HepG2 (cell line): Measurements from ENCODE around the gene PPFIA4. TPM values are rescaled to one million over a fixed set of nuclear protein-coding genes. Genes with fewer than 3 reads are reported as not detected.
A peak's percentile ranks its signal among the peaks of the same experiment; 100 is the strongest.

Experiments used
- ATAC-seq: fragments of 200-7000 bp; cut with Tn5 transposase; 3 replicates; pipeline ENCODE4 v1.9.1; 2020; ENCODE audit warnings: mild to moderate bottlenecking, moderate library complexity
- BruUV-seq: library from RNA; stranded (reverse); fragments of 400-500 nt; replicated peaks from 2 replicates; lab custom pipeline; 2021; lab: Mats Ljungman, UMichigan
- CTCF ChIA-PET: fragments of 300-600 bp; formaldehyde crosslinking; extraction: SDS; loops from one replicate; lab custom pipeline; 2021; ENCODE audit warnings: low total read pairs, inconsistent platforms, low intra/inter-chr PET ratio; lab: Yijun Ruan, JAX
- POLR2A ChIA-PET: fragments of 350-600 bp; sonication (Branson Sonifier 250); formaldehyde crosslinking; loops from one replicate; lab custom pipeline; 2020; ENCODE audit warnings: antibody characterized with exemption, inconsistent platforms; lab: Yijun Ruan, JAX
- DNase-seq: peaks from one replicate; pipeline ENCODE4 v3.0.0-alpha.2; 2015; ENCODE audit warnings: low spot score
- FAIRE-seq: peaks from 3 replicates; lab custom pipeline; 2011; peaks lifted over from hg19 to GRCh38; lab: Jason Lieb, UNC
- H2AFZ ChIP-seq: one replicate; pipeline ENCODE4 v1.6.1; 2011; ENCODE audit warnings: low read length, inconsistent platforms
- H3K27ac ChIP-seq: fragments of 300-600 bp; 3 replicates; pipeline ENCODE4 v1.8.0; 2011; ENCODE audit warnings: mixed run types, mild to moderate bottlenecking, mixed read lengths, low read length, inconsistent platforms; ENCODE audit not compliant: insufficient read depth; ENCODE audit errors: extremely low read length
- H3K27me3 ChIP-seq, 2 experiments: fragments of 200-600 bp in 1 of 2; 2 replicates in 1 of 2; 3 replicates in 1 of 2; pipeline versions ENCODE4 v1.6.0 to v1.8.0; 2011; ENCODE audit warnings: low read length in 2 of 2, mild to moderate bottlenecking in 2 of 2, moderate library complexity in 2 of 2, inconsistent platforms in 1 of 2; ENCODE audit not compliant: insufficient read depth in 2 of 2, control insufficient read depth in 1 of 2
- H3K36me3 ChIP-seq, 2 experiments: fragments of 200-600 bp in 1 of 2; replicated peaks in 1 of 2; 2 replicates in 1 of 2; 3 replicates in 1 of 2; pipeline versions ENCODE4 v1.5.1 to v1.8.0; 2011; ENCODE audit warnings: low read length in 2 of 2, inconsistent platforms in 1 of 2; ENCODE audit not compliant: insufficient read depth in 2 of 2, control insufficient read depth in 1 of 2
- H3K4me1 ChIP-seq: 2 replicates; pipeline ENCODE4 v1.5.1; 2012; ENCODE audit warnings: low read length, inconsistent platforms; ENCODE audit not compliant: insufficient read depth
- H3K4me2 ChIP-seq: 2 replicates; pipeline ENCODE4 v1.6.0; 2011; ENCODE audit warnings: low read depth, low read length, inconsistent platforms
- H3K4me3 ChIP-seq, 3 experiments: fragments of 200-600 bp in 1 of 3; sonication (generic), shearing (Covaris generic) in 1 of 3; replicated peaks in 1 of 3; 2 replicates each; pipeline ENCODE4 v1.5.1; 2011 to 2016; ENCODE audit warnings: low read length in 3 of 3, inconsistent platforms in 2 of 3, low read depth in 2 of 3, mild to moderate bottlenecking in 2 of 3, control low read depth in 1 of 3, mixed read lengths in 1 of 3; ENCODE audit not compliant: insufficient read depth in 1 of 3
- H3K79me2 ChIP-seq: one replicate; pipeline ENCODE4 v1.6.1; 2011; ENCODE audit warnings: low read length, inconsistent platforms; ENCODE audit not compliant: insufficient read depth
- H3K9ac ChIP-seq: 2 replicates; pipeline ENCODE4 v1.6.0; 2011; ENCODE audit warnings: mild to moderate bottlenecking, low read depth, low read length, inconsistent platforms; ENCODE audit not compliant: insufficient read depth
- H3K9me3 ChIP-seq: 2 replicates; pipeline ENCODE4 v1.5.1; 2012; ENCODE audit warnings: mild to moderate bottlenecking, low read length
- H4K20me1 ChIP-seq: 2 replicates; pipeline ENCODE4 v1.6.0; 2011; ENCODE audit warnings: inconsistent platforms, mild to moderate bottlenecking, low read length, moderate library complexity; ENCODE audit not compliant: insufficient read depth
- CTCF ChIP-seq: sonication (generic); formaldehyde crosslinking; IDR thresholded peaks from 2 replicates; pipeline ENCODE4 v1.5.0; 2020; ENCODE audit warnings: mild to moderate bottlenecking, missing genetic modification reagents, moderate library complexity
- ELF3 ChIP-seq: IDR thresholded peaks from 2 replicates; pipeline ENCODE4 v1.6.1; 2016; ENCODE audit warnings: missing genetic modification reagents, missing compliant biosample characterization
- RFX1 ChIP-seq: fragments of 450-650 bp; IDR thresholded peaks from 2 replicates; pipeline ENCODE4 v1.6.1; 2017
- TARDBP ChIP-seq: sonication (generic); formaldehyde crosslinking; IDR thresholded peaks from 2 replicates; pipeline ENCODE4 v1.8.0; 2022; ENCODE audit warnings: mild to moderate bottlenecking, missing genetic modification reagents
- THAP7 ChIP-seq: sonication (generic); formaldehyde crosslinking; IDR thresholded peaks from 2 replicates; pipeline ENCODE4 v1.8.1; 2023; ENCODE audit warnings: mild to moderate bottlenecking, missing genetic modification reagents
- ZNF598 ChIP-seq: sonication (generic); formaldehyde crosslinking; IDR thresholded peaks from 2 replicates; pipeline ENCODE4 v1.5.1; 2020; ENCODE audit warnings: mild to moderate bottlenecking, missing genetic modification reagents, borderline replicate concordance
- WGBS: methylation state at CpG from one replicate; pipeline ENCODE4 v1.1.6; 2017; ENCODE audit warnings: low lambda C conversion rate; 5-methylcytosine and 5-hydroxymethylcytosine counted together
- in situ Hi-C: cut with HindIII; loops from 2 replicates; pipeline ENCODE4 v1.10.0; 2017; ENCODE audit warnings: low pct_unique_long_range_greater_than_20kb; ENCODE audit not compliant: extremely low pct_ligation_motif_present
- intact Hi-C: fragments of 100-400 bp; cut with micrococcal nuclease; formaldehyde crosslinking; loops from one replicate; pipeline ENCODE4 v1.10.0; 2022; ENCODE audit not compliant: unreplicated experiment
- polyA plus RNA-seq, 8 experiments: library from polyadenylated mRNA; depleted of rRNA in 3 of 8; stranded (reverse) in 7 of 8; unstranded in 1 of 8; fragments of >200 nt; fragmentation: Illumina TruSeq in 4 of 8; extraction: Trizol in 4 of 8; gene quantifications; 2 replicates each; pipeline versions ENCODE4 v1.2.1 to v1.2.3, GENCODE V29; 2011 to 2016; ENCODE audit warnings: low read depth in 4 of 8, missing spikeins in 1 of 8, mixed read lengths in 1 of 8; ENCODE audit not compliant: insufficient read depth in 1 of 8
- total RNA-seq, 5 experiments: library from RNA; depleted of rRNA; stranded (reverse); fragments of >200 nt; fragmentation: Illumina TruSeq; extraction: Trizol; gene quantifications; 2 replicates each; pipeline ENCODE4 v1.2.3, GENCODE V29; 2016; ENCODE audit warnings: low read depth in 1 of 5
- TF ChIP-seq, protein P1 (sequence below): sonication (generic); formaldehyde crosslinking; IDR thresholded peaks from 2 replicates; pipeline ENCODE4 v1.4.0; 2020; ENCODE audit warnings: low read depth, missing genetic modification reagents
- TF ChIP-seq, protein P2 (sequence below): sonication (generic); formaldehyde crosslinking; conservative IDR thresholded peaks from 2 replicates; pipeline ENCODE4 v1.5.0; 2020; ENCODE audit warnings: missing genetic modification reagents

The PPFIA4 gene
- total and polyA plus RNA-seq, 2 of the 13 experiments (the other 11 are each of a cell fraction or from before 2014, with no cell fraction given): 6.4 TPM; not detected in 1

DNA sequence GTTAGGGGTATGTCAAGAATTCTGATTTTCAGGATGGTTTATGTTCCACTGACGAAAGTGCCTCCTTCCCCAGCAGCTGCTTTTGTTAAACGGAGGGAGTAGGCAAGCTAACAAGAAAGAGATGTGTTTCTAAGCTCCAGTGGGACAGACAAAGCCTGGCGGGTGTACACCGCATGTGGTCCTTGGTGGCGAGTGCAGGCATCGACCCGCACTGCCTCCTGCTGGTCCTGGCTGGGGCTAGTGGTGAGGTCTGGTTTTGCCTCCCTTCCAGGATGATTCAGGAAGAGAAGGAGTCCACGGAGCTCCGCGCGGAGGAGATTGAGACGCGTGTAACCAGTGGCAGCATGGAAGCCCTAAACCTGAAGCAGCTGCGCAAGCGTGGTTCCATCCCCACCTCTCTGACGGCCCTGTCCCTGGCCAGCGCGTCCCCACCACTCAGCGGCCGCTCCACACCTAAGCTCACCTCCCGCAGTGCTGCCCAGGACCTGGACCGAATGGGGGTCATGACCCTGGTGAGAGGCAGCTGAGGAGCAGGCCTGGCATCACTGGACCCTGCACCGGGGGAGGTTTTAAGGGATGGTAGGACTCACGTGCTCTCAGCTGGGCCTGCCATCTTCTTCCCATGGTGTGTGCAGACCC, 29.0 kb downstream of the PPFIA4 start:
- POLR2A ChIA-PET: no interaction called here
- 74% methylated on average over 19 of the region's 24 CpGs for WGBS
- no peaks in the 10 kb centered on the region for H3K4me1 ChIP-seq
- intact Hi-C loops: no loop called here
- FAIRE-seq (no peak), ATAC-seq (peak; percentile 61)
- BruUV-seq: no TSS peak
- no peak for TF ChIP-seq RFX1
- no peak for TF ChIP-seq ELF3 (CRISPR knock-in tag)
- TF ChIP-seq CTCF (CRISPR knock-in tag): 0 out of 2 replicates have a peak, but pooled peaks have one; percentile 3
- TF ChIP-seq, protein P1, sequence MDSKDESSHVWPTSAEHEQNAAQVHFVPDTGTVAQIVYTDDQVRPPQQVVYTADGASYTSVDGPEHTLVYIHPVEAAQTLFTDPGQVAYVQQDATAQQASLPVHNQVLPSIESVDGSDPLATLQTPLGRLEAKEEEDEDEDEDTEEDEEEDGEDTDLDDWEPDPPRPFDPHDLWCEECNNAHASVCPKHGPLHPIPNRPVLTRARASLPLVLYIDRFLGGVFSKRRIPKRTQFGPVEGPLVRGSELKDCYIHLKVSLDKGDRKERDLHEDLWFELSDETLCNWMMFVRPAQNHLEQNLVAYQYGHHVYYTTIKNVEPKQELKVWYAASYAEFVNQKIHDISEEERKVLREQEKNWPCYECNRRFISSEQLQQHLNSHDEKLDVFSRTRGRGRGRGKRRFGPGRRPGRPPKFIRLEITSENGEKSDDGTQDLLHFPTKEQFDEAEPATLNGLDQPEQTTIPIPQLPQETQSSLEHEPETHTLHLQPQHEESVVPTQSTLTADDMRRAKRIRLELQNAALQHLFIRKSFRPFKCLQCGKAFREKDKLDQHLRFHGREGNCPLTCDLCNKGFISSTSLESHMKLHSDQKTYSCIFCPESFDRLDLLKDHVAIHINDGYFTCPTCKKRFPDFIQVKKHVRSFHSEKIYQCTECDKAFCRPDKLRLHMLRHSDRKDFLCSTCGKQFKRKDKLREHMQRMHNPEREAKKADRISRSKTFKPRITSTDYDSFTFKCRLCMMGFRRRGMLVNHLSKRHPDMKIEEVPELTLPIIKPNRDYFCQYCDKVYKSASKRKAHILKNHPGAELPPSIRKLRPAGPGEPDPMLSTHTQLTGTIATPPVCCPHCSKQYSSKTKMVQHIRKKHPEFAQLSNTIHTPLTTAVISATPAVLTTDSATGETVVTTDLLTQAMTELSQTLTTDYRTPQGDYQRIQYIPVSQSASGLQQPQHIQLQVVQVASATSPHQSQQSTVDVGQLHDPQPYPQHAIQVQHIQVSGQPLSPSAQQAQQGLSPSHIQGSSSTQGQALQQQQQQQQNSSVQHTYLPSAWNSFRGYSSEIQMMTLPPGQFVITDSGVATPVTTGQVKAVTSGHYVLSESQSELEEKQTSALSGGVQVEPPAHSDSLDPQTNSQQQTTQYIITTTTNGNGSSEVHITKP: no peak
- TF ChIP-seq, protein P2, sequence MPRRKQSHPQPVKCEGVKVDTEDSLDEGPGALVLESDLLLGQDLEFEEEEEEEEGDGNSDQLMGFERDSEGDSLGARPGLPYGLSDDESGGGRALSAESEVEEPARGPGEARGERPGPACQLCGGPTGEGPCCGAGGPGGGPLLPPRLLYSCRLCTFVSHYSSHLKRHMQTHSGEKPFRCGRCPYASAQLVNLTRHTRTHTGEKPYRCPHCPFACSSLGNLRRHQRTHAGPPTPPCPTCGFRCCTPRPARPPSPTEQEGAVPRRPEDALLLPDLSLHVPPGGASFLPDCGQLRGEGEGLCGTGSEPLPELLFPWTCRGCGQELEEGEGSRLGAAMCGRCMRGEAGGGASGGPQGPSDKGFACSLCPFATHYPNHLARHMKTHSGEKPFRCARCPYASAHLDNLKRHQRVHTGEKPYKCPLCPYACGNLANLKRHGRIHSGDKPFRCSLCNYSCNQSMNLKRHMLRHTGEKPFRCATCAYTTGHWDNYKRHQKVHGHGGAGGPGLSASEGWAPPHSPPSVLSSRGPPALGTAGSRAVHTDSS (CRISPR knock-in tag): no peak
- no peak for TF ChIP-seq TARDBP
- no peak for TF ChIP-seq ZNF598 (CRISPR knock-in tag)
- TF ChIP-seq THAP7: no peak
- TF ChIP-seq, all 625 proteins: peak for 1
- no peak overlapping the region for H3K9ac ChIP-seq
- no peaks in the 10 kb centered on the region for H3K79me2 ChIP-seq
- H2AFZ ChIP-seq: no peak overlapping the region
- no peak overlapping the region for H3K27ac ChIP-seq
- no peaks in the 10 kb centered on the region for H3K36me3 ChIP-seq
- in situ Hi-C loops: no loop called here
- H3K9me3 ChIP-seq: no peaks in the 10 kb centered on the region
- no peak overlapping the region for H3K4me2 ChIP-seq
- H3K4me3 ChIP-seq: no peak overlapping the region
- DNase-seq: no peak
- CTCF ChIA-PET: no interaction called here
- H4K20me1 ChIP-seq: no peaks in the 10 kb centered on the region
- peaks cover 5 to 27% of the 10 kb centered on the region in 2 experiments; a peak in 4 of 5 replicates for H3K27me3 ChIP-seq
